ENCODE data around the gene FTL.

FTL gene

DNA sequence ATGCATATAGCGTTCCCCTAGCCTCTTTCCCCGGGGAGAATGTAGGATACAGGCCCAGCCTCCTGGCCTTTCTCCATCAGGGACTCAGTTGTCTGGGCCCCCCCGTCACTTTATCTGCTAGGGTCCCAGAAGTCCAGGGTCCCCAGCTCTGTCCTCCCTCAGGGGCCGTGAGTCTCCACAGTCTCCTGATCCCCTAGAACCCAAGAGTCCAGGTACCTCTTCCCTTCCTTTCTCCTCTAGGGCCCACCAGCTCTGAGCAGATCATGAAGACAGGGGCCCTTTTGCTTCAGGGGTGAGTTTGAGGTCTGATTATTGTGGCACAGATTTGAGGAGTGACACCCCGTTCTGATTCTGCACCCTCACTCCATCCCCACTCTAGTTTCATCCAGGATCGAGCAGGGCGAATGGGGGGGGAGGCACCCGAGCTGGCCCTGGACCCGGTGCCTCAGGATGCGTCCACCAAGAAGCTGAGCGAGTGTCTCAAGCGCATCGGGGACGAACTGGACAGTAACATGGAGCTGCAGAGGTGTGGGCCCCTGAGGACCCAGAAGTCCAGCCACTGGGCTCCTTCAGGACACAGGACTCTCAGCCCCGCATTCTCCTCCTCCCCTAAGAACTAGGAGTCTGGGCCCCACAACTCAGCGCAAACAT is 9.7 kb upstream of the FTL start:
- Histone ChIP-seq H3K27ac (replicated peaks; ENCODE audit: low read length) (peak overlapping the region; percentile 67), H3K4ac (ENCODE audit: low read length) (no peak overlapping the region), H3K9ac (ENCODE audit: low read depth, low read length, poor library complexity) (peak overlapping the region; percentile 94), H4K8ac (ENCODE audit: low read depth, low read length) (peak overlapping the region; percentile 57), H3K14ac (ENCODE audit: low read length) (no peak overlapping the region), H3K4me3 (ENCODE audit: low read length in 2 of 2) (peak overlapping the region; percentile 66 to 89), H2BK15ac (ENCODE audit: low read length) (no peak overlapping the region), H4K91ac (ENCODE audit: low read depth, low read length, poor library complexity) (no peak overlapping the region), H2AK5ac (ENCODE audit: low read depth, low read length) (peak overlapping the region; percentile 71), H2AFZ (ENCODE audit: low read length) (peak overlapping the region; percentile 99), H3K18ac (ENCODE audit: low read length) (peak overlapping the region; percentile 96), H2BK120ac (ENCODE audit: low read depth, low read length) (no peak overlapping the region), H3K9me3 (replicated peaks in 1 of 2; ENCODE audit: control insufficient read depth in 2 of 2, insufficient read depth in 1 of 2, low read depth in 1 of 2, low read length in 2 of 2) (no peaks in the 10 kb centered on the region), H3K4me2 (ENCODE audit: insufficient read depth, low read length, poor library complexity, severe bottlenecking) (peak overlapping the region; percentile 90), H2BK5ac (ENCODE audit: low read length) (peak overlapping the region; percentile 83), H3K36me3 (replicated peaks in 1 of 2; ENCODE audit: control insufficient read depth in 2 of 2, insufficient read depth in 2 of 2, low read length in 2 of 2) (peaks cover 7 to 35% of the 10 kb centered on the region in 2 donors), H3K79me1 (ENCODE audit: low read depth, low read length) (peaks cover 8% of the 10 kb centered on the region), H3K4me1 (ENCODE audit: control insufficient read depth in 2 of 2, insufficient read depth in 1 of 2, low read depth in 1 of 2, low read length in 2 of 2) (peaks cover 6 to 7% of the 10 kb centered on the region in 2 donors), H3K23ac (ENCODE audit: low read depth, low read length, poor library complexity) (peak overlapping the region; percentile 99), H3K27me3 (ENCODE audit: control insufficient read depth in 3 of 3, insufficient read depth in 3 of 3, low read depth in 1 of 3, low read length in 3 of 3) (no peaks in the 10 kb centered on the region), H2BK12ac (ENCODE audit: low read length) (no peak overlapping the region)
- no peak for DNase-seq (ENCODE audit: low spot score)
- WGBS, 2 donors (ENCODE audit: extremely low coverage in 2 of 2, insufficient read length in 2 of 2, insufficient replicate concordance in 1 of 2) = no CpG with 5 or more reads among the region's 16 CpGs

DNA sequence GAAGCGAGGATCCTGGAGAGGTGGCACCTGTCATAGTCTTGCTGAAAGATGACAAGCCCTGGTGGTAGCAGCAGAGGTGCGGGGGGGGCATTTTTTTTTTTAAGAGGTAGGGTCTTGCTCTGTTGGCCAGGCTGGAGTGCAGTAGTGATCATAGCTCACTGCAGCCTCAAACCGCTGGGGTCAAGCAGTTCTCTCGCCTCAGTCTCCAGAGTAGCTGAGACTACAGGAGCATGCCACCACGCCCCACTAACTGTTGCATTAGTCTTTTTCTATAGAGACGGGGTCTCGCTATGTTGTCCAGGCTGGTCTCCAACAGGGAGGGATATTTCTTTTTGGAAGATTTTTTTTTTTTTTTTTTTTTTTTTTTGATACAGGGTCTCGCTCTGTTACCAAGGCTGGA is 7.1 kb upstream of the FTL start:
- no CpG with 5 or more reads among the region's 8 CpGs for WGBS, 2 donors (ENCODE audit: extremely low coverage in 2 of 2, insufficient read length in 2 of 2, insufficient replicate concordance in 1 of 2)
- Histone ChIP-seq H2AK5ac (ENCODE audit: low read depth, low read length) (no peak overlapping the region), H3K9ac (ENCODE audit: low read depth, low read length, poor library complexity) (no peak overlapping the region), H3K18ac (ENCODE audit: low read length) (no peak overlapping the region), H3K27me3 (ENCODE audit: control insufficient read depth in 3 of 3, insufficient read depth in 3 of 3, low read depth in 1 of 3, low read length in 3 of 3) (no peaks in the 10 kb centered on the region), H3K4me2 (ENCODE audit: insufficient read depth, low read length, poor library complexity, severe bottlenecking) (no peak overlapping the region), H4K8ac (ENCODE audit: low read depth, low read length) (no peak overlapping the region), H3K79me1 (ENCODE audit: low read depth, low read length) (peaks cover 10% of the 10 kb centered on the region), H2BK120ac (ENCODE audit: low read depth, low read length) (no peak overlapping the region), H3K4me3 (ENCODE audit: low read length in 2 of 2) (no peak overlapping the region), H2BK12ac (ENCODE audit: low read length) (no peak overlapping the region), H3K9me3 (replicated peaks in 1 of 2; ENCODE audit: control insufficient read depth in 2 of 2, insufficient read depth in 1 of 2, low read depth in 1 of 2, low read length in 2 of 2) (no peaks in the 10 kb centered on the region), H4K91ac (ENCODE audit: low read depth, low read length, poor library complexity) (no peak overlapping the region), H3K4ac (ENCODE audit: low read length) (no peak overlapping the region), H3K27ac (replicated peaks; ENCODE audit: low read length) (no peak overlapping the region), H2BK15ac (ENCODE audit: low read length) (no peak overlapping the region), H3K14ac (ENCODE audit: low read length) (no peak overlapping the region), H3K36me3 (replicated peaks in 1 of 2; ENCODE audit: control insufficient read depth in 2 of 2, insufficient read depth in 2 of 2, low read length in 2 of 2) (peaks cover 8 to 45% of the 10 kb centered on the region in 2 donors), H3K23ac (ENCODE audit: low read depth, low read length, poor library complexity) (no peak overlapping the region), H2BK5ac (ENCODE audit: low read length) (no peak overlapping the region), H3K4me1 (ENCODE audit: control insufficient read depth in 2 of 2, insufficient read depth in 1 of 2, low read depth in 1 of 2, low read length in 2 of 2) (peaks cover 8 to 15% of the 10 kb centered on the region in 2 donors), H2AFZ (ENCODE audit: low read length) (no peak overlapping the region)
- no peak for DNase-seq (ENCODE audit: low spot score)

DNA sequence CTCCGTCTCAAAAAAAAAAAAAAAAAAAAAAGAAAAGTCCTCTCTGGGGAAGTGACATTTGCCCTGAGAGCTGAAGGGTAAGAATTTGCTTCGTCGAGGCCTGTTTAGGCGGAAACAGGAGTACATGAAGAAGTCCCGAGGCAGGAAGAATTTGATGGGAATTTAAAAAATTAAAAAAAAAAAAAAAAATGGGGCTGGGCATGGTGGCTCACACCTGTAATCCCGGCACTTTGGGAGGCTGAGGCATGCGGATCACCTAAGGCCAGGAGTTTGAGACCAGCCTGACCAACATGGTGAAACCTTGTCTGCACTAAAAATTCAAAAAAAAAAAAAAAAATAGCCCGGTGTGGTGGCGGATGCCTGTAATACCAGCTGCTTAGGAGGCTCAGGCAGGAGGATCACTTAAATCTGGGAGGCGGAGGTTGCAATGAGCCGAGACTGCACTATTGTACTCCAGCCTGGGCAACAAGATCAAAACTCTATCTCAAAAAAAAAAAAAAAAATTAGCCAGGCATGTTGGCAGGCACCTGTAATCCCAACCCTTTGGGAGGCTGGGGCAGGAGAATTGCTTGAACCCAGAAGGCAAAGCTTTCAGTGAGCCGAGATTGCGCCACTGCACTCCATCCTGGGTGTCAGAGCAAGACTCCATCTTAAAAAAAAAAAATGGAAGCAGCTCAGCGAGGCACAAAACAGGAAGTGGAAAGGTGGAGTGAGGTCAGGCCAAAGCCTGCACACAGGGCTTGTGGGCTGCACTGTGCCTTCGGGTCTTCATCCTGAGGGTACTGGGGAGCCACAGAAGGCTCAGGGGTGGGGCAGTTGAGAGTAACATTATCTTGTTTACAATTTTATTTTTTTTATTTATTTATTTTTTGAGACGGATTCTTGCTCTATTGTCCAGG is 5.5 kb upstream of the FTL start:
- no peak overlapping the region for H3K4ac ChIP-seq (ENCODE audit: low read length)
- no peak overlapping the region for H2BK12ac ChIP-seq (ENCODE audit: low read length)
- H3K4me2 ChIP-seq (ENCODE audit: insufficient read depth, low read length, poor library complexity, severe bottlenecking) = no peak overlapping the region

DNA sequence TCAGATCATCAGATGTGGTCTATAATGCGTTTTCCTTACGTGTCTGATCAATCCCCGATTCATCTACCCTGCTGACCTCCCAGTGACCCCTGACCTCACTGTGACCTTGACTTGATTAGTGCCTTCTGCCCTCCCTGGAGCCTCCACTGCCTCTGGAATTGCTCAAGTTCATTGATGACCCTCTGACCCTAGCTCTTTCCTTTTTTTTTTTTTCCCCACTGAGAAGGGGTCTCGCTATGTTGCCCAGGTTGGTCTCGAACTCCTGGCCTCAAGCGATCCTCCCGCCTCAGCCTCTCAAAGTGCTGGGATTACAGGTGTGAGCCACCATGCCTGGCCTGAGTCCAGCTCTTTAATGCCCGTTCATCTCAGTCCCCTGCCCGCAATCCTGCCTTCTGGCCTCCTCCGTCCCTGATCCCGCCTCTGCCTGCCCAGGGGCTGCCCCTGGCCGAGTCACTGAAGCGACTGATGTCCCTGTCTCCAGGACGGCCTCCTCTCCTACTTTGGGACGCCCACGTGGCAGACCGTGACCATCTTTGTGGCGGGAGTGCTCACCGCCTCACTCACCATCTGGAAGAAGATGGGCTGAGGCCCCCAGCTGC is 4.0 kb upstream of the FTL start:
- WGBS, 2 donors (ENCODE audit: extremely low coverage in 2 of 2, insufficient read length in 2 of 2, insufficient replicate concordance in 1 of 2) = no CpG with 5 or more reads among the region's 19 CpGs

More for the DNA sequence above, 5.5 kb upstream of the FTL start:
- Histone ChIP-seq H3K36me3 (replicated peaks in 1 of 2; ENCODE audit: control insufficient read depth in 2 of 2, insufficient read depth in 2 of 2, low read length in 2 of 2) (peaks cover 8 to 45% of the 10 kb centered on the region in 2 donors), H3K18ac (ENCODE audit: low read length) (no peak overlapping the region), H3K27ac (replicated peaks; ENCODE audit: low read length) (no peak overlapping the region), H4K8ac (ENCODE audit: low read depth, low read length) (no peak overlapping the region), H3K4me3 (ENCODE audit: low read length in 2 of 2) (no peak overlapping the region), H2BK120ac (ENCODE audit: low read depth, low read length) (no peak overlapping the region), H3K23ac (ENCODE audit: low read depth, low read length, poor library complexity) (no peak overlapping the region), H3K9ac (ENCODE audit: low read depth, low read length, poor library complexity) (no peak overlapping the region), H3K27me3 (ENCODE audit: control insufficient read depth in 3 of 3, insufficient read depth in 3 of 3, low read depth in 1 of 3, low read length in 3 of 3) (no peaks in the 10 kb centered on the region), H2AFZ (ENCODE audit: low read length) (no peak overlapping the region), H3K4me1 (ENCODE audit: control insufficient read depth in 2 of 2, insufficient read depth in 1 of 2, low read depth in 1 of 2, low read length in 2 of 2) (peaks cover 22 to 28% of the 10 kb centered on the region in 2 donors), H3K9me3 (replicated peaks in 1 of 2; ENCODE audit: control insufficient read depth in 2 of 2, insufficient read depth in 1 of 2, low read depth in 1 of 2, low read length in 2 of 2) (no peaks in the 10 kb centered on the region), H3K14ac (ENCODE audit: low read length) (no peak overlapping the region), H2BK5ac (ENCODE audit: low read length) (no peak overlapping the region), H4K91ac (ENCODE audit: low read depth, low read length, poor library complexity) (no peak overlapping the region), H2BK15ac (ENCODE audit: low read length) (no peak overlapping the region), H3K79me1 (ENCODE audit: low read depth, low read length) (peaks cover 10% of the 10 kb centered on the region), H2AK5ac (ENCODE audit: low read depth, low read length) (no peak overlapping the region)
- no CpG with 5 or more reads among the region's 16 CpGs for WGBS, 2 donors (ENCODE audit: extremely low coverage in 2 of 2, insufficient read length in 2 of 2, insufficient replicate concordance in 1 of 2)
- DNase-seq (ENCODE audit: low spot score) = no peak

More for the DNA sequence above, 4.0 kb upstream of the FTL start:
- peak overlapping the region; percentile 70 for H2BK5ac ChIP-seq (ENCODE audit: low read length)
- no peak overlapping the region for H3K14ac ChIP-seq (ENCODE audit: low read length)
- peak overlapping the region; percentile 63 for H3K9ac ChIP-seq (ENCODE audit: low read depth, low read length, poor library complexity)
- H3K9me3 ChIP-seq (replicated peaks in 1 of 2; ENCODE audit: control insufficient read depth in 2 of 2, insufficient read depth in 1 of 2, low read depth in 1 of 2, low read length in 2 of 2) = peaks cover 0 to under 1% of the 10 kb centered on the region in 2 donors
- no peak overlapping the region for H3K27ac ChIP-seq (replicated peaks; ENCODE audit: low read length)
- no peak overlapping the region for H3K18ac ChIP-seq (ENCODE audit: low read length)
- peaks cover 8 to 41% of the 10 kb centered on the region in 2 donors for H3K36me3 ChIP-seq (replicated peaks in 1 of 2; ENCODE audit: control insufficient read depth in 2 of 2, insufficient read depth in 2 of 2, low read length in 2 of 2)
- peak overlapping the region; percentile 16 for H2BK12ac ChIP-seq (ENCODE audit: low read length)
- H3K27me3 ChIP-seq (ENCODE audit: control insufficient read depth in 3 of 3, insufficient read depth in 3 of 3, low read depth in 1 of 3, low read length in 3 of 3) = no peaks in the 10 kb centered on the region
- H2BK120ac ChIP-seq (ENCODE audit: low read depth, low read length) = peak overlapping the region; percentile 81
- no peak overlapping the region for H3K4me2 ChIP-seq (ENCODE audit: insufficient read depth, low read length, poor library complexity, severe bottlenecking)
- H3K23ac ChIP-seq (ENCODE audit: low read depth, low read length, poor library complexity) = peak overlapping the region; percentile 22
- no peak overlapping the region for H2AK5ac ChIP-seq (ENCODE audit: low read depth, low read length)
- DNase-seq (ENCODE audit: low spot score) = no peak
- H3K79me1 ChIP-seq (ENCODE audit: low read depth, low read length) = peaks cover 7% of the 10 kb centered on the region
- H3K4me3 ChIP-seq (ENCODE audit: low read length in 2 of 2) = no peak overlapping the region
- no peak overlapping the region for H3K4ac ChIP-seq (ENCODE audit: low read length)
- no peak overlapping the region for H4K8ac ChIP-seq (ENCODE audit: low read depth, low read length)
- H2AFZ ChIP-seq (ENCODE audit: low read length) = no peak overlapping the region
- H3K4me1 ChIP-seq (ENCODE audit: control insufficient read depth in 2 of 2, insufficient read depth in 1 of 2, low read depth in 1 of 2, low read length in 2 of 2) = peaks cover 14 to 23% of the 10 kb centered on the region in 2 donors
- no peak overlapping the region for H2BK15ac ChIP-seq (ENCODE audit: low read length)
- H4K91ac ChIP-seq (ENCODE audit: low read depth, low read length, poor library complexity) = no peak overlapping the region

Measured in neuronal stem cell (in vitro differentiated cells).